Rectal smooth muscle tissue (tissue), 1 donor: ENCODE results near the gene TMEM94.

Source experiments
- H3K27ac ChIP-seq: one replicate; pipeline ENCODE4 v1.7.0; 2013; ENCODE audit warnings: low read depth, low read length, inconsistent platforms
- H3K27me3 ChIP-seq: one replicate; pipeline ENCODE4 v1.7.0; 2013; ENCODE audit warnings: low read length; ENCODE audit not compliant: control insufficient read depth, insufficient read depth
- H3K36me3 ChIP-seq: one replicate; pipeline ENCODE4 v1.7.0; 2013; ENCODE audit warnings: low read length; ENCODE audit not compliant: control insufficient read depth, insufficient read depth
- H3K4me1 ChIP-seq: one replicate; pipeline ENCODE4 v1.7.0; 2013; ENCODE audit warnings: low read length; ENCODE audit not compliant: control insufficient read depth, insufficient read depth
- H3K4me3 ChIP-seq: one replicate; pipeline ENCODE4 v1.7.0; 2013; ENCODE audit warnings: low read length
- H3K9ac ChIP-seq: one replicate; pipeline ENCODE4 v1.7.0; 2013; ENCODE audit warnings: low read length

Gene TMEM94

DNA sequence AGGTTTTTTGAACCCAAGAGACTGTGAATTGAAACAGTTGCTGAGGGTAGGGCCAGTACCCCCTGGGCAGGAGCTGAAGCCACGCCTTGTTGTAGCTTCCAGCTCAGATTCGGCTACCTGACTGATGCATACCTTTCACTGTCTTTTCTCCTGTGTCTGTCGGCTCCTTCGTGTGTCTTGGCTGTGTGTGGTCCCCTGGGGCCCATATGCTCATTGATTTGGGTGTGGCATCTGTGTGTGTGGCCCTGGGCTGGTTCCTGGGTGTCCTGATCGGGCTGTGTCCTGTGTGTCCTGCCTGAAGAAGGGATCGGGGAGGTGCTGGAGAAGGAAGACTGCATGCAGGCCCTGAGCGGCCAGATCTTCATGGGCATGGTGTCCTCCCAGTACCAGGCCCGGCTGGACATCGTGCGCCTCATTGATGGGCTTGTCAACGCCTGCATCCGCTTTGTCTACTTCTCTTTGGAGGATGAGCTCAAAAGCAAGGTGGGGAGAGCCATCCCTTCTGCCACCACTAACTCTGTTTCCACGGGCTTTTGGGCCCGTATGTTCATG lies 38.0 kb downstream of the TMEM94 start:
- Histone ChIP-seq H3K4me1 (no peaks in the 10 kb centered on the region), H3K27ac (no peak overlapping the region), H3K36me3 (peaks cover 60% of the 10 kb centered on the region), H3K9ac (no peak overlapping the region), H3K4me3 (no peak overlapping the region), H3K27me3 (no peaks in the 10 kb centered on the region)

DNA sequence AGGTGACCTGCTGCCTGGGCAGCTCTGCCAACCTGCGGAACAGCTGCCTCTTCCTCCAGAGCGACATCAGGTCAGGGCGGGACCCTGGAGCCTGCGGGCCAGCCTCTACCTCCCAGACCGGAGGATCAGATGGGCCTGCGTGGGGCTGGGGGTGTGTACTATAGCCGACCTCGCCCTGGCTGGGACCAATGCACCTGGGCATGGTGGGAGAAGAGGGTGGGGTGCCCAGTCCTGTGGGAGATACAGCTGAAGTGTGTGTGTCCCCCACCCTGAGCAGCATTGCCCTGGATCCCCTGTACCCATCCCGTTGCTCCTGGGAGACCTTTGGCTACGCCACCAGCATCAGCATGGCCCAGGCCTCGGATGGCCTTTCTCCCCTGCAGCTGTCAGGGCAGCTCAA lies 39.6 kb downstream of the TMEM94 start:
- Histone ChIP-seq H3K36me3 (peaks cover 60% of the 10 kb centered on the region), H3K4me3 (no peak overlapping the region), H3K27me3 (no peaks in the 10 kb centered on the region), H3K27ac (no peak overlapping the region), H3K9ac (no peak overlapping the region), H3K4me1 (peaks cover under 1% of the 10 kb centered on the region)

DNA sequence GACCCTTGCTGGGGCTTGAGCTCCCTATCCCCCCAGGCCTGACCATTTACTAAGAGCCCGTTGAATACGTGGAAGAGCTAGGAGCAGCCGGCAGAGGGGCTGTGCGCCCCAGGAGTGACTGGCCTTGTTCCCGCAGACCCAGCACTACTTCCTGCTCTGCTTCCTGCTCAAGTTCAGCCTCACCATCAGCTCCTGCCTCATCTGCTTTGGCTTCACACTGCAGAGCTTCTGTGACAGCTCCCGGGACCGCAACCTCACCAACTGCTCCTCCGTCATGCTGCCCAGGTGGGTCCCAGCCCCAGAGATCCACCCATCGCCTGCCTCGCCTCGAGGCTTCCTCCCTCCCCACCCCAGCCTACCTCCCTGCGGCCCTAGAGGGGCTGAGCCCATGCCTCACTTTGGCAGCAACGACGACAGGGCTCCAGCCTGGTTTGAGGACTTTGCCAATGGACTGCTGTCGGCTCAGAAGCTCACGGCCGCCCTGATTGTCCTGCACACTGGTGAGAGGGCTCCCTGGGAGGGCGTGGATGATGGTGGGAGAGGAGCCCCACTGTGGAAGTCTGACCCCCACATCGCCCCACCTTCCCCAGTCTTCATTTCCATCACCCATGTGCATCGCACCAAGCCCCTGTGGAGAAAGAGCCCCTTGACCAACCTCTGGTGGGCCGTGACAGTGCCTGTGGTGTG lies 41.7 kb downstream of the TMEM94 start:
- no peak overlapping the region for H3K27ac ChIP-seq
- H3K36me3 ChIP-seq, result peaks cover 47% of the 10 kb centered on the region

DNA sequence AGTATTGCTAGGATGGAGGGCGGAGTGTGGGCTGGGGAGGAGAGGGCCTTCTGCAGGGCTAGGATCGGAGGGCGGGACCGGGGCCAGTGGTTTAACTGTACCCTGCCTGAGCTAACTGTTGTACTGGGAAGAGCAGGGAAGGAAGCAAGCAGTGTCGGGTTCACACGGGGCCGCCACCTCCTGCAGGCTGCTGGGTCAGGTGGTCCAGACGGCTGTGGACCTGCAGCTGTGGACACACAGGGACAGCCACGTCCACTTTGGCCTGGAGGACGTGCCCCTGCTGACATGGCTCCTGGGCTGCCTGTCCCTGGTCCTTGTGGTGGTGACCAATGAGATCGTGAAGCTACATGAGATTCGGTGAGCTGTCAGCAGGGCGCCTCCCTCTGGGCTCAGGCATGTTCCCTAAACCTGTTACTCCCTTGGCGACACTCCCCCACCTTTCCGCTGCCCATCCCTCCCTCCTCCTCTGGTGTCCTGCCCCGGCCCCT lies 42.3 kb downstream of the TMEM94 start:
- Histone ChIP-seq H3K36me3 (peaks cover 44% of the 10 kb centered on the region), H3K27ac (no peak overlapping the region), H3K4me1 (peaks cover 5% of the 10 kb centered on the region), H3K9ac (no peak overlapping the region), H3K27me3 (no peaks in the 10 kb centered on the region), H3K4me3 (no peak overlapping the region)

More for the DNA sequence above, 41.7 kb downstream of the TMEM94 start:
- Histone ChIP-seq H3K9ac (no peak overlapping the region), H3K27me3 (no peaks in the 10 kb centered on the region), H3K4me3 (no peak overlapping the region), H3K4me1 (peaks cover 5% of the 10 kb centered on the region)

GRCh38 chr17:75499313-75500022 lies 43.0 kb downstream of the TMEM94 start:
- Histone ChIP-seq H3K27me3 (no peaks in the 10 kb centered on the region), H3K27ac (peak overlapping the region; percentile 47), H3K4me1 (peaks cover 5% of the 10 kb centered on the region), H3K36me3 (peaks cover 40% of the 10 kb centered on the region), H3K4me3 (no peak overlapping the region), H3K9ac (no peak overlapping the region)

DNA sequence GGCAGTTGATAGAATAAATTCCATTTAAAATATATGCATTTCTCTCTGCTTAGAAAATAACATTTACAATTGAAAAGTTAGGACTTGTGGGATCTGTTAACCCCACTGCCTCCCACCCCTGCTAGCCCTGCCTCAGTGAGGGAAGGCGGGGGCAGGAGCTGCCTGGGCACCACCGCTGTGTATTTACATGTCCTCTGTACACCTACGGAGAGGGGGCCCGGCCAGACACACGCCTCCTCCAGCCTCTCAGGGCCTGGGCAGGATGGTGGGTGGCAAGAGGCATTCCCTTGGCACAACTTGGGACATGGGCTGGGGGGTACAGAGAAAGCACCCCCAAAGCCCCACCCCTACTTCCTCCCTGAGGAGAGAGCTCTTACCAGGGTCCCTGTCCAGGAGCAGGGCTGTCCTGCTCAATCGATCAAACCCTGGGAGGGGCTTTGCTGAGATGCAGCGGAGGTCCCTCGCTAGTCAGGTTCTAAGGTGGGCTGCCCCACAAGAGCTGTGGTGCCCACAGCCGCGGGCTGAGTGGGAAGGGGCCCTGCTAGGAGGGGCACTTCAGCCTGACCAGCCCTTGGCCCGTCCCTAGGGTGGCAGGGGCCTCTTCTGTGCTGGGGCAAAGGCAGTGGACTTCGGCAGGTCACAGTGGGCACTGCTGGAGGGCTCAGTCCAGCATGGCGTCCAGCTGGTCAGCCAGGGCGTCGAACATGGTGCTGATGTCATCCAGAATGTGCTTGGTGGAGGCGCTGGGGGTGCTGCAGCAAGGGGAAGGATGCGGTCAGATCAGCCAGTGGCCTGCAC lies 44.2 kb downstream of the TMEM94 start:
- Histone ChIP-seq H3K36me3 (peaks cover 32% of the 10 kb centered on the region), H3K4me3 (no peak overlapping the region), H3K9ac (no peak overlapping the region), H3K4me1 (peaks cover 5% of the 10 kb centered on the region), H3K27me3 (no peaks in the 10 kb centered on the region), H3K27ac (peak overlapping the region; percentile 52)

GRCh38 chr17:75501378-75502071 lies 45.1 kb downstream of the TMEM94 start:
- Histone ChIP-seq H3K9ac (no peak overlapping the region), H3K4me3 (no peak overlapping the region), H3K27ac (peak overlapping the region; percentile 78), H3K36me3 (peaks cover 31% of the 10 kb centered on the region), H3K4me1 (peaks cover 5% of the 10 kb centered on the region), H3K27me3 (no peaks in the 10 kb centered on the region)

GRCh38 chr17:75502072-75502720 lies 45.8 kb downstream of the TMEM94 start:
- Histone ChIP-seq H3K9ac (no peak overlapping the region), H3K4me3 (no peak overlapping the region), H3K36me3 (peaks cover 29% of the 10 kb centered on the region), H3K27me3 (no peaks in the 10 kb centered on the region), H3K27ac (peak overlapping the region; percentile 78), H3K4me1 (peaks cover 5% of the 10 kb centered on the region)

DNA sequence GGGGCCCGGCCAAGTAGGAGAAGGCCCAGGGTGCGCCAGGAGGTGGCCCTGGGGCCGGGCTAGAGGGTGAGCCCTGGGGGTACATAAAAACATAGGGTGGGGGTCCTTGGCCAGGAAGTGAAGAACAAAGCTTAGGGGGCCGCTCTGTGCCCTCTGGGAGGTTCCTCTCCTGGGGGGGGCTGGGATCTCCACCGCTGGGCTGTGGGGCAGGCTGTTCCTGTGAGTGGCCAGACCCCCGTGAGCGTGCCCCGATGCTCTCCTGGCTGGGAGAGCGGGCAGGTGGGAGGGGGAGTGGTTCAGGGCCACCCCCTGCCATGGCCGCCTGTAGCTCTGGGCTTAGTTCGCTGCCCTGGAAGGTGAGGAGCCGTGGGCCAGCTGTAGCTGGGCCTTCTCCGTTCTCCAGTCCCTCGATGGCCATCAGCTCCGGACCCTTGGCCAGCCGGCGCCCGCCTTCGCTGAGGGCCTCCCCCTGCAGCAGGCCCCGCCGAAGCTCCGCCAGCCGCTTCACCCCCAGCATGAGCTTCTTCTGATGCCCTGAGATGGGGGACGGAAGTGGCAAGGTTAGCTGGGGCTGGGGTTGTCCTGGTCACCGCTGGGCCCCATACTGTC lies 46.4 kb downstream of the TMEM94 start:
- no peaks in the 10 kb centered on the region for H3K27me3 ChIP-seq
- no peak overlapping the region for H3K4me3 ChIP-seq
- H3K9ac ChIP-seq, result no peak overlapping the region
- peaks cover 5% of the 10 kb centered on the region for H3K4me1 ChIP-seq
- H3K36me3 ChIP-seq, result peaks cover 27% of the 10 kb centered on the region
- peak overlapping the region; percentile 21 for H3K27ac ChIP-seq

GRCh38 chr17:75503337-75503950 lies 47.0 kb downstream of the TMEM94 start:
- Histone ChIP-seq H3K27ac (no peak overlapping the region), H3K4me3 (no peak overlapping the region), H3K27me3 (no peaks in the 10 kb centered on the region), H3K9ac (no peak overlapping the region), H3K4me1 (peaks cover 5% of the 10 kb centered on the region), H3K36me3 (peaks cover 22% of the 10 kb centered on the region)

GRCh38 chr17:75503976-75504346 lies 47.5 kb downstream of the TMEM94 start:
- Histone ChIP-seq H3K27me3 (no peaks in the 10 kb centered on the region), H3K36me3 (peaks cover 19% of the 10 kb centered on the region), H3K4me3 (no peak overlapping the region), H3K27ac (no peak overlapping the region), H3K4me1 (peaks cover 8% of the 10 kb centered on the region), H3K9ac (no peak overlapping the region)
